Endothelial cell of umbilical vein (primary cell): ENCODE measurements around the gene ABCA3. TPM values are rescaled to one million over a fixed set of nuclear protein-coding genes. Genes with fewer than 3 reads are reported as not detected.

Experiments
- BruUV-seq: library from RNA; stranded (reverse); fragments of 400-500 nt; replicated peaks from 2 replicates; lab custom pipeline; 2021; lab: Mats Ljungman, UMichigan
- CTCF ChIA-PET: fragments of 300-600, 350-600 bp; sonication (Branson Sonifier 250); formaldehyde crosslinking; loops from one replicate; lab custom pipeline; 2021; ENCODE audit warnings: antibody characterized with exemption, inconsistent platforms; lab: Charles Lee
- POLR2A ChIA-PET: fragments of 300-600, 350-600 bp; sonication (Branson Sonifier 250); formaldehyde crosslinking; loops from one replicate; lab custom pipeline; 2021; ENCODE audit warnings: antibody characterized with exemption, inconsistent platforms; lab: Charles Lee
- DNase-seq: peaks from one replicate; pipeline ENCODE4 v3.0.0-alpha.2; 2011; ENCODE audit warnings: low read depth, low spot score
- FAIRE-seq: peaks from 2 replicates; lab custom pipeline; 2011; peaks lifted over from hg19 to GRCh38; lab: Jason Lieb, UNC
- H2AFZ ChIP-seq: 2 replicates; pipeline ENCODE4 v1.6.0; 2012; ENCODE audit warnings: low read depth, low read length, control low read depth, inconsistent platforms
- H3K27ac ChIP-seq: 2 replicates; pipeline ENCODE4 v1.5.1; 2011; ENCODE audit warnings: low read depth, mild to moderate bottlenecking, control low read depth, low read length, moderate library complexity; ENCODE audit not compliant: insufficient read depth
- H3K27me3 ChIP-seq, 2 experiments: 2 replicates each; pipeline versions ENCODE4 v1.6.0 to v1.6.1; 2011; ENCODE audit warnings: low read length in 2 of 2, mixed read lengths in 1 of 2; ENCODE audit not compliant: control insufficient read depth in 2 of 2, insufficient read depth in 2 of 2
- H3K36me3 ChIP-seq, 2 experiments: 2 replicates in 1 of 2; 3 replicates in 1 of 2; pipeline ENCODE4 v1.5.1; 2011; ENCODE audit warnings: low read length in 2 of 2, mild to moderate bottlenecking in 1 of 2, moderate library complexity in 1 of 2; ENCODE audit not compliant: control insufficient read depth in 2 of 2, insufficient read depth in 2 of 2; ENCODE audit errors: extremely low read depth in 1 of 2
- H3K4me1 ChIP-seq: 3 replicates; pipeline ENCODE4 v1.5.1; 2011; ENCODE audit warnings: mild to moderate bottlenecking, low read length; ENCODE audit not compliant: control insufficient read depth, insufficient read depth; ENCODE audit errors: extremely low read depth
- H3K4me2 ChIP-seq: 2 replicates; pipeline ENCODE4 v1.6.1; 2011; ENCODE audit warnings: low read length, control low read depth, mixed read lengths; ENCODE audit not compliant: insufficient read depth
- H3K4me3 ChIP-seq, 3 experiments: fragments of 200-600 bp in 1 of 3; sonication (generic), shearing (Covaris generic) in 1 of 3; replicated peaks in 1 of 3; 2 replicates each; pipeline ENCODE4 v1.5.1; 2011 to 2016; ENCODE audit warnings: control low read depth in 3 of 3, low read length in 3 of 3, mild to moderate bottlenecking in 2 of 3, inconsistent platforms in 1 of 3, low read depth in 1 of 3, moderate library complexity in 1 of 3; ENCODE audit not compliant: insufficient read depth in 1 of 3
- H3K79me2 ChIP-seq: 2 replicates; pipeline ENCODE4 v1.6.0; 2012; ENCODE audit warnings: low read length, inconsistent platforms; ENCODE audit not compliant: control insufficient read depth, insufficient read depth
- H3K9ac ChIP-seq: replicated peaks from 2 replicates; pipeline ENCODE3; 2011; ENCODE audit warnings: low read length, control low read depth; ENCODE audit not compliant: insufficient read depth; ENCODE audit errors: extremely low read depth
- H3K9me1 ChIP-seq: replicated peaks from 3 replicates; pipeline ENCODE4 v1.6.0; 2011; ENCODE audit warnings: mild to moderate bottlenecking, low read length; ENCODE audit not compliant: control insufficient read depth, insufficient read depth; ENCODE audit errors: extremely low read depth
- H3K9me3 ChIP-seq: replicated peaks from 2 replicates; pipeline ENCODE4 v1.5.1; 2012; ENCODE audit warnings: low read length, inconsistent platforms; ENCODE audit not compliant: control insufficient read depth, insufficient read depth
- H4K20me1 ChIP-seq: replicated peaks from 2 replicates; pipeline ENCODE3; 2011; ENCODE audit warnings: mild to moderate bottlenecking, low read length; ENCODE audit not compliant: control insufficient read depth, insufficient read depth; ENCODE audit errors: extremely low read depth
- EZH2 ChIP-seq: IDR thresholded peaks from 2 replicates; pipeline ENCODE4 v1.6.1; 2012; ENCODE audit warnings: borderline replicate concordance, low read depth, mild to moderate bottlenecking, moderate library complexity, low read length, inconsistent platforms; ENCODE audit not compliant: severe bottlenecking
- FOS ChIP-seq: IDR thresholded peaks from 2 replicates; pipeline ENCODE4 v1.6.1; 2011; ENCODE audit warnings: mild to moderate bottlenecking, low read length, moderate library complexity, borderline replicate concordance; ENCODE audit not compliant: insufficient read depth
- GATA2 ChIP-seq: IDR thresholded peaks from 2 replicates; pipeline ENCODE4 v1.7.0; 2011; ENCODE audit warnings: low read depth, mild to moderate bottlenecking, moderate library complexity, mixed read lengths, low read length; ENCODE audit not compliant: insufficient read length, insufficient read depth
- JUN ChIP-seq: IDR thresholded peaks from 2 replicates; pipeline ENCODE4 v1.6.1; 2011; ENCODE audit warnings: borderline replicate concordance, low read depth; ENCODE audit not compliant: insufficient read length, insufficient read depth
- MYC ChIP-seq: IDR thresholded peaks from one replicate; pipeline ENCODE4 v1.6.1; 2011; ENCODE audit warnings: mild to moderate bottlenecking, low read depth, low read length
- POLR2A ChIP-seq: IDR thresholded peaks from 2 replicates; pipeline ENCODE4 v1.6.1; 2012; ENCODE audit warnings: low read depth, mild to moderate bottlenecking, control low read depth, low read length
- POLR2AphosphoS5 ChIP-seq: IDR thresholded peaks from 2 replicates; pipeline ENCODE4 v1.6.1; 2012; ENCODE audit warnings: low read depth, mild to moderate bottlenecking, control low read depth, low read length, moderate library complexity; ENCODE audit not compliant: insufficient read depth
- dilution Hi-C: fragments of 300-500 bp; cut with MboI; formaldehyde crosslinking; loops from one replicate; pipeline ENCODE4 v1.15.0; 2019; ENCODE audit warnings: low sequenced_read_pairs; ENCODE audit not compliant: extremely low pct_ligation_motif_present
- intact Hi-C: fragments of 100-400 bp; cut with micrococcal nuclease; formaldehyde crosslinking; loops from one replicate; pipeline ENCODE4 v1.10.0; 2022
- polyA plus RNA-seq, 4 experiments: library from polyadenylated mRNA; depleted of rRNA in 3 of 4; stranded (reverse) in 3 of 4; unstranded in 1 of 4; fragments of >200 nt; gene quantifications; 2 replicates each; pipeline versions ENCODE4 v1.2.1 to v1.2.3, GENCODE V29; 2011 to 2012; ENCODE audit warnings: missing spikeins in 1 of 4
- total RNA-seq: library from RNA; stranded (reverse); gene quantifications from 2 replicates; pipeline ENCODE4 v1.2.3, GENCODE V29; 2021
- TF ChIP-seq, protein P1 (sequence below), 2 donors: IDR thresholded peaks; 1 replicate in 1 of 2; 2 replicates in 1 of 2; pipeline ENCODE4 v1.5.1; 2011; ENCODE audit warnings: low read length in 2 of 2, mild to moderate bottlenecking in 2 of 2, moderate library complexity in 2 of 2, control low read depth in 1 of 2, inconsistent platforms in 1 of 2, low read depth in 1 of 2; ENCODE audit not compliant: insufficient read depth in 1 of 2; ENCODE audit errors: extremely low read depth in 1 of 2
- TF ChIP-seq, protein P2 (sequence below): IDR thresholded peaks from 2 replicates; pipeline ENCODE4 v1.6.1; 2011; ENCODE audit not compliant: insufficient read depth, insufficient read length

Gene ABCA3
- total and polyA plus RNA-seq, 2 donors (not counting 3 experiments of a cell fraction or from before 2014, with no cell fraction given): 13.5 to 36.0 TPM

DNA sequence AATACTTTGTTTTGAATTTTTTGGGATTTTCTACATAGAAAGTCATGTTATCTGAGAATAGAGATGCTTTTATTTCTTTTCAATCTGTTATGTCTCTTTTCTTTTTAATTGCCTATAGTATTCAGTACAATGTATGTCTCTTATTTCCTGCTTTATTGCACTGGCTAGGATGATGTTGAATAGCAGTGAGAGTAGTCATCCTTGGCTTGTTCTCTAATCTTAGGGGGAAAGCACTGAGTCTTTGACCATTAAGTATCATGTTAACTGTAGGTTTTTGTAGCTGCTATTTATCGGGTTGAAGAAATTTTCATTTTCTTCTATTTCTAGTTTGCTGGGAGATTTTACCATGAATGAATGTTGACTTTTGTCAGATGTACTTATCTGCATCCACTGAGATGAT, 10.0 kb upstream of the ABCA3 start:
- TF ChIP-seq, protein P1, sequence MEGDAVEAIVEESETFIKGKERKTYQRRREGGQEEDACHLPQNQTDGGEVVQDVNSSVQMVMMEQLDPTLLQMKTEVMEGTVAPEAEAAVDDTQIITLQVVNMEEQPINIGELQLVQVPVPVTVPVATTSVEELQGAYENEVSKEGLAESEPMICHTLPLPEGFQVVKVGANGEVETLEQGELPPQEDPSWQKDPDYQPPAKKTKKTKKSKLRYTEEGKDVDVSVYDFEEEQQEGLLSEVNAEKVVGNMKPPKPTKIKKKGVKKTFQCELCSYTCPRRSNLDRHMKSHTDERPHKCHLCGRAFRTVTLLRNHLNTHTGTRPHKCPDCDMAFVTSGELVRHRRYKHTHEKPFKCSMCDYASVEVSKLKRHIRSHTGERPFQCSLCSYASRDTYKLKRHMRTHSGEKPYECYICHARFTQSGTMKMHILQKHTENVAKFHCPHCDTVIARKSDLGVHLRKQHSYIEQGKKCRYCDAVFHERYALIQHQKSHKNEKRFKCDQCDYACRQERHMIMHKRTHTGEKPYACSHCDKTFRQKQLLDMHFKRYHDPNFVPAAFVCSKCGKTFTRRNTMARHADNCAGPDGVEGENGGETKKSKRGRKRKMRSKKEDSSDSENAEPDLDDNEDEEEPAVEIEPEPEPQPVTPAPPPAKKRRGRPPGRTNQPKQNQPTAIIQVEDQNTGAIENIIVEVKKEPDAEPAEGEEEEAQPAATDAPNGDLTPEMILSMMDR (IDR thresholded peaks at IDR 0.05; ENCODE audit: extremely low read depth in 1 of 2, insufficient read depth in 1 of 2, low read depth in 1 of 2, low read length in 2 of 2): no peak
- no peak for TF ChIP-seq MYC
- TF ChIP-seq FOS: no peak
- TF ChIP-seq POLR2A: no peak
- TF ChIP-seq GATA2: no peak
- TF ChIP-seq POLR2AphosphoS5: no peak
- no peak for TF ChIP-seq EZH2
- no peak for TF ChIP-seq JUN
- TF ChIP-seq, protein P2, sequence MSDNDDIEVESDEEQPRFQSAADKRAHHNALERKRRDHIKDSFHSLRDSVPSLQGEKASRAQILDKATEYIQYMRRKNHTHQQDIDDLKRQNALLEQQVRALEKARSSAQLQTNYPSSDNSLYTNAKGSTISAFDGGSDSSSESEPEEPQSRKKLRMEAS: no peak
- Histone ChIP-seq H3K9ac (no peak overlapping the region), H3K4me2 (no peak overlapping the region), H3K27ac (no peak overlapping the region), H3K36me3 (no peaks in the 10 kb centered on the region), H4K20me1 (no peaks in the 10 kb centered on the region), H2AFZ (no peak overlapping the region), H3K79me2 (no peaks in the 10 kb centered on the region), H3K27me3 (peaks cover 6 to 14% of the 10 kb centered on the region in 2 experiments), H3K4me1 (no peaks in the 10 kb centered on the region), H3K4me3 (no peak overlapping the region), H3K9me3 (no peaks in the 10 kb centered on the region), H3K9me1 (no peaks in the 10 kb centered on the region)
- ChIA-PET CTCF (interaction anchor here (0.9 kb wide), 2 partner anchors 10 to 61 kb away, joined by 3 read pairs; partner anchors contain the start of gene ABCA3), POLR2A (no interaction called here)
- intact Hi-C loops (no loop called here), dilution Hi-C loops (no loop called here)
- no peak for DNase-seq
- BruUV-seq: no TSS peak
- no peak for FAIRE-seq
